ENCODE data around the gene KRTAP9-4.
"Not testable (repeated sequence)": the region's sequence is repeated elsewhere in the genome, so short reads cannot be mapped to it uniquely, and the experiment has no call there.

The KRTAP9-4 gene

GRCh38 chr17:41249637-41250240 is at the start of gene KRTAP9-4:
Gene KRTAP9-4, plus strand, starts transcription at chr17:41249687. Its CDS starts 34 bp downstream, at chr17:41249721.
- TF ChIP-seq GATA2, GATA3 (IDR thresholded peaks at IDR 0.05; ENCODE audit: low read depth, low read length): not testable (repeated sequence)

- no peak for TF ChIP-seq GATA2 (IDR thresholded peaks at IDR 0.05; ENCODE audit: low read depth, low read length)
- TF ChIP-seq GATA3 (IDR thresholded peaks at IDR 0.05; ENCODE audit: low read depth, low read length) = no peak
These were observed 37.5 kb upstream of the KRTAP9-4 start for GRCh38 chr17:41211845-41212466.

GRCh38 chr17:41212524-41213169 is 36.8 kb upstream of the KRTAP9-4 start:
- TF ChIP-seq GATA2 (IDR thresholded peaks at IDR 0.05; ENCODE audit: low read depth, low read length) (no peak), GATA3 (IDR thresholded peaks at IDR 0.05; ENCODE audit: low read depth, low read length) (no peak)

GRCh38 chr17:41215681-41216080 is 33.8 kb upstream of the KRTAP9-4 start:
- TF ChIP-seq GATA3 (IDR thresholded peaks at IDR 0.05; ENCODE audit: low read depth, low read length) (no peak), GATA2 (IDR thresholded peaks at IDR 0.05; ENCODE audit: low read depth, low read length) (no peak)

- TF ChIP-seq GATA3 (IDR thresholded peaks at IDR 0.05; ENCODE audit: low read depth, low read length) (no peak), GATA2 (IDR thresholded peaks at IDR 0.05; ENCODE audit: low read depth, low read length) (no peak)
These were observed 25.7 kb upstream of the KRTAP9-4 start for GRCh38 chr17:41223821-41224220.

GRCh38 chr17:41226051-41226450 is 23.4 kb upstream of the KRTAP9-4 start:
- TF ChIP-seq GATA3 (IDR thresholded peaks at IDR 0.05; ENCODE audit: low read depth, low read length) (no peak), GATA2 (IDR thresholded peaks at IDR 0.05; ENCODE audit: low read depth, low read length) (no peak)

- TF ChIP-seq GATA2, GATA3 (IDR thresholded peaks at IDR 0.05; ENCODE audit: low read depth, low read length): not testable (repeated sequence)
These were observed 22.8 kb upstream of the KRTAP9-4 start, which contains the start of gene KRTAP9-2 for GRCh38 chr17:41226598-41227095. Gene KRTAP9-2, plus strand, starts transcription at chr17:41226648. Its CDS starts 7 bp downstream, at chr17:41226655.

- no peak for TF ChIP-seq GATA3 (IDR thresholded peaks at IDR 0.05; ENCODE audit: low read depth, low read length)
- TF ChIP-seq GATA2 (IDR thresholded peaks at IDR 0.05; ENCODE audit: low read depth, low read length) = no peak
These were observed 19.4 kb upstream of the KRTAP9-4 start for GRCh38 chr17:41230094-41230493.

GRCh38 chr17:41231731-41232130 is 17.8 kb upstream of the KRTAP9-4 start:
- no peak for TF ChIP-seq GATA3 (IDR thresholded peaks at IDR 0.05; ENCODE audit: low read depth, low read length)

- TF ChIP-seq GATA2, GATA3 (IDR thresholded peaks at IDR 0.05; ENCODE audit: low read depth, low read length): not testable (repeated sequence)
These were observed 16.9 kb upstream of the KRTAP9-4 start, which contains the start of gene KRTAP9-3 for GRCh38 chr17:41232399-41233105. Gene KRTAP9-3, plus strand, starts transcription at chr17:41232449. Its CDS starts 53 bp downstream, at chr17:41232502.

GRCh38 chr17:41237949-41238437 is 11.5 kb upstream of the KRTAP9-4 start, which contains the start of gene KRTAP9-8:
Gene KRTAP9-8, plus strand, starts transcription at chr17:41237999. Its CDS starts 53 bp downstream, at chr17:41238052.
- not testable (repeated sequence) for TF ChIP-seq GATA3, GATA2 (IDR thresholded peaks at IDR 0.05; ENCODE audit: low read depth, low read length)

GRCh38 chr17:41251261-41251660 is 1.8 kb downstream of the KRTAP9-4 start:
- TF ChIP-seq GATA2 (IDR thresholded peaks at IDR 0.05; ENCODE audit: low read depth, low read length) (no peak), GATA3 (IDR thresholded peaks at IDR 0.05; ENCODE audit: low read depth, low read length) (no peak)

- TF ChIP-seq GATA2 (IDR thresholded peaks at IDR 0.05; ENCODE audit: low read depth, low read length) = no peak
- TF ChIP-seq GATA3 (IDR thresholded peaks at IDR 0.05; ENCODE audit: low read depth, low read length) = no peak
These were observed 5.4 kb downstream of the KRTAP9-4 start for GRCh38 chr17:41254861-41255260.

All from SH-SY5Y (cell line).